GM18526 (cell line): ENCODE measurements around the gene ARHGAP4.

ENCODE experiments used
- POLR2A ChIP-seq: IDR thresholded peaks from 3 replicates; pipeline ENCODE4 v1.6.1; 2011; ENCODE audit not compliant: insufficient read length; ENCODE audit errors: extremely low read depth

The ARHGAP4 gene

GRCh38 chrX:153967536-153968224 is 41.6 kb upstream of the ARHGAP4 start:
- no peak for TF ChIP-seq POLR2A

GRCh38 chrX:153966841-153967535 is 40.9 kb upstream of the ARHGAP4 start:
- no peak for TF ChIP-seq POLR2A

GRCh38 chrX:153966283-153966688 is 40.2 kb upstream of the ARHGAP4 start:
- TF ChIP-seq POLR2A = no peak

GRCh38 chrX:153965406-153965805 is 39.3 kb upstream of the ARHGAP4 start:
- TF ChIP-seq POLR2A = no peak

GRCh38 chrX:153964105-153964504 is 38.0 kb upstream of the ARHGAP4 start:
- no peak for TF ChIP-seq POLR2A

GRCh38 chrX:153963546-153963945 is 37.5 kb upstream of the ARHGAP4 start:
- no peak for TF ChIP-seq POLR2A

GRCh38 chrX:153961292-153961691 is 35.2 kb upstream of the ARHGAP4 start:
- no peak for TF ChIP-seq POLR2A

- no peak for TF ChIP-seq POLR2A
Observed at GRCh38 chrX:153960786-153961185, 34.7 kb upstream of the ARHGAP4 start.

GRCh38 chrX:153960077-153960476 is 34.0 kb upstream of the ARHGAP4 start:
- no peak for TF ChIP-seq POLR2A

- TF ChIP-seq POLR2A = no peak
Observed at GRCh38 chrX:153959649-153960048, 33.6 kb upstream of the ARHGAP4 start.

- TF ChIP-seq POLR2A = no peak
Observed at GRCh38 chrX:153958605-153959004, 32.5 kb upstream of the ARHGAP4 start.

GRCh38 chrX:153957224-153957623 is 31.2 kb upstream of the ARHGAP4 start:
- TF ChIP-seq POLR2A = no peak

- no peak for TF ChIP-seq POLR2A
Observed at GRCh38 chrX:153956044-153956907, 30.2 kb upstream of the ARHGAP4 start.

GRCh38 chrX:153955228-153955732 is 29.2 kb upstream of the ARHGAP4 start:
- no peak for TF ChIP-seq POLR2A

- no peak for TF ChIP-seq POLR2A
Observed at GRCh38 chrX:153954558-153955227, 28.6 kb upstream of the ARHGAP4 start.
